HG03135 (cell line): Measurements from ENCODE around the gene RPS19.

Source experiments
- ATAC-seq: cut with Tn5 transposase; IDR thresholded peaks from one replicate; pipeline ENCODE4 v1.9.1; 2021; ENCODE audit warnings: mild to moderate bottlenecking, moderate library complexity; ENCODE audit not compliant: unreplicated experiment

Gene RPS19

DNA sequence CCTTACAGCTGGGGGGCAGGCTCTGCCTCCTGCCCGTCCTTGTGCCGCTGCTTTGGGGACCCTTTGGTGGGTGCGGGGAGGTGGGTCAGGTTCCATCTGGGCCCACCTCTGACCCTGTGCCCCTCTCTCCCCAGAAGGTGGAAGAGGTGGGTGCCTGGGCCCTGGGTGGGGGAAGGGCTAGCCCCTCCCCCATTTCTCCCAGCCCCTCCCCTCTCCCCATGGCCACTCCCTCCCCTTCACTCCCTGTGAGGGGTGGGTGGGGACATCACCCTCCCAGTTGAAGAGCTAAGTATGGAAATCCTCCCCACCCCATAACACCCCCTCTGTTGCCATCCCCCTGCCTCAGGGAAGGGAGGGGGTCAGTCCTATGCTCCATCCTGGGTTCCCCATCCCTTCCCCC, 37.1 kb downstream of the RPS19 start:
- ATAC-seq: no peak

DNA sequence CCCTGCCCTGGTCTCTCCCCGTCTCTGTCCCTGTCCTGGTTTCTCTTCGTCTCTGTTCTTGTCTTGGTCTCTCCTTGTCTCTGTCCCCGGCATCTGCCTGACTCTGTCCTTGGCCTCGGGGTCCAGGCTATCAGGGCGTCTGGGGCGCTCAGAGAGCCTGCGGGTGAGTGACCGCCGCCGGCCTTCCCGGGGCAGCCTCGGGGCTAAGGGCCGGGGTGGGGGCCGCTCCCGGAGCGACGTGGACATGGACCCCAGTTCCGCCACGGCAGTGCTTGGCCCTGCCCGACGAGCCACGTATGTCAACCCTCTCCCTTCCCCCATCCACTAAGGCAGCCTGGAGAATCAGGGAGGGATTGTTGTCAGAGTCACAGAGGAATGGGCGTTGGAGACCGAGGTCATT, 37.8 kb downstream of the RPS19 start:
- no peak for ATAC-seq

GRCh38 chr19:41898235-41898634, 38.2 kb downstream of the RPS19 start:
- no peak for ATAC-seq

DNA sequence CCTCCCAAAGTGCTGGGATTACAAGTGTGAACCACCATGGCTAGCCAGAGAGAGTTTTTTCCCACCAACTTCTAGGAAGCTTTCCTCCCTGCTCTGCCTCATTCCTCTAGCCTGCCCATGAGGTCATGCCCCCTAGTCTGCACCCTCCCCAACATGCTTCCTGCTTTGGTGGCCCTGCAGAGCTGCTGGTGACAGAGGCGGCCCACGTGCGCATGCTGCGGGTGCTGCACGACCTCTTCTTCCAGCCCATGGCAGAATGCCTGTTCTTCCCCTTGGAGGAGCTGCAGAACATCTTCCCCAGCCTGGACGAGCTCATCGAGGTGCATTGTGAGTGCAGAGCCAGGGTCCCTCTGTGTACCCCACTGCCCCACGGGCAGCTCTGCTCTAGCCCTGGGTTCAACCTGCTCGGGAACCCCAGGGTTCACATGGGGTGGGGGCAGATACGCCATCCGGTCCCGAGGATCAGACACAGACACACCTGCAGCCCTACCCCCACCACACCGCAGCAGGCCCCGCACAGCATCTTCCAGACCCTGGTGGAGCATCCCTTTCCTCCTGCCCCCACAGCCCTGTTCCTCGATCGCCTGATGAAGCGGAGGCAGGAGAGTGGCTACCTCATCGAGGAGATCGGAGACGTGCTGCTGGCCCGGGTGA, 41.8 kb downstream of the RPS19 start:
- ATAC-seq: no peak

DNA sequence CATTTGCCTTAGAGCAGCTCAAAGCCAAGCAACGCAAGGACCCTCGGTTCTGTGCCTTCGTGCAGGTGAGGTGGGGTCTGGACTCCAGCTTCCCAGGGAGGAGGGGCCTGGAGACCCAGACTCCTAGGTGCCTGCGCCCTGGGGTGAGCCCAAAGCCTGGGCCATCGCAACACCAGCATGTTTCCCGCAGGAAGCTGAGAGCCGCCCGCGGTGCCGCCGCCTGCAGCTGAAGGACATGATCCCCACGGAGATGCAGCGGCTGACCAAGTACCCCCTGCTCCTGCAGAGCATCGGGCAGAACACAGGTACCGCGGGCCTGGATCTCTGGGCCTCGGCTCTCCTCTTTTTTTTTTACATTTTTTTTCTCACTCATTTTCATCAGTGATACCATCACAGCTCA, 42.5 kb downstream of the RPS19 start:
- ATAC-seq: no peak

DNA sequence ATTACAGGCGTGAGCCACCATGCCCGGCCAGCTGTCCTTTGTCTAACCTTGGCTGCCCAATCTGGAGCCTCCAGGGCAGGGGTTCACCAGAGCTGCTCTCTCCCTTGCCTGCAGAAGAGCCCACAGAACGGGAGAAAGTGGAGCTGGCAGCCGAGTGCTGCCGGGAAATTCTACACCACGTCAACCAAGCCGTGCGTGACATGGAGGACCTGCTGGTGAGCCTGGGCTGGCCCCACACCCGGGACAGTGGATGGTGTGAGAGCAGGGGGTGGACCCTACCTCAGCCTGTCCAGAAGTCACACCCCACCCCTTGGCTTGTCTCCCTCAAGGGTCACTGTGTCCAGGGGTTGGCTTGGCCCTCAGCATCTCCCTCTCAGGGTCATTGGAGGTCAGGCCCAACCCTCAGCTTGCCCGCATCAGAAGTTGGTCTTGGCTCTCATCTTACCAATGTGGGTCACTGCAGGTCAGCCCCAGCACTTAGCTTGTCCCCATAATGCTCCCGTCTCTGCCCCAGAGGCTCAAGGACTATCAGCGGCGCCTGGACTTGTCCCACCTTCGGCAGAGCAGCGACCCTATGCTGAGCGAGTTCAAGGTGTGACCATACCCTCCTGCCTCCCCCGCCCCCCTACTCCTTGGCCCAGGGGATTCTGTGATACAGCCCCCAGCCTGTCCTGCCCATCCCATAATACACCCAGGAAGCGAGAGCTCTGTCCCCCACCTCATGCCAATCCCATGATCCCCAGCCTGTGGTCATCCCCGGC, 43.3 kb downstream of the RPS19 start:
- ATAC-seq: no peak

- ATAC-seq: no peak
Measured at GRCh38 chr19:41904118-41904870, 44.2 kb downstream of the RPS19 start.

DNA sequence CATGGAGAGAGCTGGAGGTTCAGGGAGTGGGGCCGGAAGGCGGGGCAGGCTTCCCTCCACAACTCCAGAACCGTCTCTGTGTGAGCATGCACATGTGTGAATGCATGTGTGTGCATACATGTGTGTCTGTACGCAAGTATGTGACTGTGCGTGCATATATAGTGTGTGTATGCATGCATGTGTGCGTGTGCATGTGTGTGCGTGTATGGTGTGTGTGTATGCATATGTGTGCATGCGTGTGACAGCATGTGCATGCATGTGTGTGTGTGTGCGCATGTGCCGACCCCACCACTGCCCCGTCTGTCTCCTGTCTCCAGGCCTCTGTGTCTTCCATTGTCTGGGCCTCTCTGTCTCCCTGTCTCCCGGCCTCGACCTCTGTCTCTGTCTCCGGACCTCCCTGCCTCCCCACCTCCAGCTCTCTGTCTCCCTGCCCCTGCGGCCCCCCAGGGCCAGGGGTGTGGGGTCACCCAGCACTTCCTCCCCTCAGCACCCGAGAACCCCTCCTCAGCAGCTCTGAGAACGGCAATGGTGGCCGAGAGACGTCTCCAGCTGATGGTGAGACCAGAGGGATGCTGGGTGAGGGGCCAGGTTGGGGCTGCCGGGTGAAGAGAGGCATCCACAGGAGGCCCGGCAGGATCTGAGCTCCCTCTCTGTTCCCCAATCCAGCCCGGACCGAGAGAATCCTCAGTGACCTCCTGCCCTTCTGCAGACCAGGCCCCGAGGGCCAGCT, 45.4 kb downstream of the RPS19 start:
- ATAC-seq: no peak

GRCh38 chr19:41906271-41906670, 46.2 kb downstream of the RPS19 start:
- ATAC-seq: no peak

GRCh38 chr19:41906916-41907680, 47.0 kb downstream of the RPS19 start:
- ATAC-seq: no peak

DNA sequence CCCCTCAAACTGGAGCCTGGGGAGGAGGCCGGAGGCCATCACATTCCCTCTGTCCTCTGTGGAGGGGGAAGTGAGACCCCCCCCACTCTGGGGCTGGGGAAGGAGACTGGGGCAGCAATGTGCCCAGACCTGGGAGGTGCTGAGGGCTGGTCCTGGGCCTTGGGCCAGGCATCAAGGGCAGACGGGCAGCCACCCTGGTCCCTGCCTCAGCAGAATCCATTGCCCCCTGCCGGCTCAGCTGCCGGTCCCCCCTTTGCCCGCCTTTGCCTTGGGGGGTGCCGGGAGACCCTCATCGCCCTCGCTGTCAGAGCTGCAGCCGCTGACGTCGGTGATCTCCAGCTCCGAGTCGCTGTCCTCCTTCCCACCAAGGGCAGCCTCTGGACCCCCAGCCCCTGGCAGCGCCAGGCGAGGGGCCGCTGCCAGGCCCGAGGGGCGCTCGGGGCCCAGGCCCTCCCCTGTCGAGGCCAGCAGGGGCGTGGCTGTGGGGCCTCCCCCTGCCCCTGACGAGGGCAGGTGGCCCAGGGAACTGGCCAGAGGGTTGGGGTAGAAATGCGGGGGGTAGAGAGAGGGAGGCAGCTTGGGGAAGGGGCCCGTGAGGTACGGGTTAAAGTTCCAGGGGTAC, 48.0 kb downstream of the RPS19 start:
- no peak for ATAC-seq

DNA sequence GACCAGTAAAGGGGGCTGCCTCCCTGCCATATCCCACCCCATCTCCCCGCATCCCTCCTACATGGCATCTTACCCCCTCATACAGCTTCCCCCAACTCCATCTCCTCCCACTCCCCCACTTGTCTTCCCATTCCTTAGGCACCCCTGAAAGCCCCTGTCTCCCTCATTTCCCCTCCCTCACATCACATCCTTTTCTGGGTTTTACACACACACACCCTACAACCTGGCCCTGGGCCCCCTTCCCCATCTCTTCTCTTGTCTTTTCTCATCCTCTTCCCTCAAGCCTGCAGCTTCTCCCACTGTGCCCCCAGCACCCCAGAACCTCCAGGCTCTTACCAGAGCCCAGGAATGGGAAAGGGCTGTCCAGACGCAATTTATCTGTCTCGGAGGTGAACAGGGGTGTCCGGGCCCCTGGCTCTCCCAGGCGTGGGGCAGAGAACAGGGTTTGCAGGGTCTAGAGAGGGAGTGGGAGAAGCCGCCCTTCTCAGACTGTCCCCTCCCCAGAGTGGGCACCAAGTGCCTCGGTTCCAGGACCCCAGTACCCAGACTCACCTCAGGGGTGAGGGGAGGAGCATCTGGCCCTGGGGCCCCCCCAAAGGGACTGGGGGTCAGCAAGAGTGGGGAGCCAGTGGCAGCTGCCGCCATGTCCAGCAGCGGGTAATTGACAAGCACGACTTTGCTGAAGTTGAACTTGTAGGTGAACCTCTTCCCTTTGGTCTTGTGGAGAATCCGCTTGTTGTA, 48.8 kb downstream of the RPS19 start:
- no peak for ATAC-seq

DNA sequence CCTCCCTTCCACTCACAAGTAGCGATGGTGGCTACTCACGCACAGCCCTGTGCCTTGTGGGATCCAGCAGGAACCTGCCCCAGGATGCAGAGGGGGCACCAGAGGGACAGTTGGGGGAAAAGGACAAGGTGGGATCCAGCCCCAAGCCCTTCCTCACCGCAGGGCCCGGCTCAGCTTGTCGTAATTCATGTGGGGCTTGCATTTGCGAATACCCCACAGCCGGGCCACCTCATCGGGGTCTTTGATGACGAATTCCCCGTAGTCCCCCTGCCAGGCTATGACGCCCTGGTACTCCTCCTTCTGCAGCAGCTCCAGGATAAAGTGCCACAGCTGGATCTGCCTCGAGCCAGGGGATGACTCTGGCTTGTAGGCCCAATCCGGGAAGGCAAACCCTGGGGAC, 49.7 kb downstream of the RPS19 start:
- no peak for ATAC-seq

DNA sequence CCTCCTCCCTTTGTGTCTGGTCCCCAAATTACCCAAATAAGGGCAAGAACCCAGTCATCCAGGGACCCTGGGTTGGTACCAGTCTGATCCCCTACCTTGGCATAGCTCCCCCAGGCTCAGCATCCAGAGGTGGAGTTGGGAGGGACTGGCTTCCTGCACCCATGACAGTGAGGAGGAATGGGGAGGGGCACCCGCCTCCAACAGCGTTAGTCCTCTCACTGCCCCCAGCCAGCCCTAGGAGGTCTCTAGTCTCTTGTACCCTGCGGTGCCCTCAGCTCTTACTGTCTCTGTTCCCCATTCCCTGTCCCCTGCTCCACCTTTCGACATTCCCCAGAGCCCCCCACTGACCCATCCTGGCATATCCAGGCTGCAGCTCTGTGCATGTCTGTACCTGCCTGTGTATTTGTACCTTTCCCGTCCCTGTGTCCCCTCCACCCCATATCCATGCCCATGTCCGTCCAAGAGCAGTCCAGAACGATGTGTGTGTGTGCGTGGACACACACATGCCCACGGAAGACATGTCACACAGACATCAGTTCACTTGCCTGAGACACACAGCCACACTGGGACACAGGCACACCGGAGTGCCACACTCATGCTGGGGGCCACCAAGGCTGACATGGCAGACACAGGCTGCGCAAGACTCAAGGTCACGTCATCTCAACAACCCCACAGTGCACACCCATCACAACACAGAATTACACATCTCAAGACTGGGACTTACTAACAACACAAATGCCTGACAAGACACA, 50.4 kb downstream of the RPS19 start:
- no peak for ATAC-seq

DNA sequence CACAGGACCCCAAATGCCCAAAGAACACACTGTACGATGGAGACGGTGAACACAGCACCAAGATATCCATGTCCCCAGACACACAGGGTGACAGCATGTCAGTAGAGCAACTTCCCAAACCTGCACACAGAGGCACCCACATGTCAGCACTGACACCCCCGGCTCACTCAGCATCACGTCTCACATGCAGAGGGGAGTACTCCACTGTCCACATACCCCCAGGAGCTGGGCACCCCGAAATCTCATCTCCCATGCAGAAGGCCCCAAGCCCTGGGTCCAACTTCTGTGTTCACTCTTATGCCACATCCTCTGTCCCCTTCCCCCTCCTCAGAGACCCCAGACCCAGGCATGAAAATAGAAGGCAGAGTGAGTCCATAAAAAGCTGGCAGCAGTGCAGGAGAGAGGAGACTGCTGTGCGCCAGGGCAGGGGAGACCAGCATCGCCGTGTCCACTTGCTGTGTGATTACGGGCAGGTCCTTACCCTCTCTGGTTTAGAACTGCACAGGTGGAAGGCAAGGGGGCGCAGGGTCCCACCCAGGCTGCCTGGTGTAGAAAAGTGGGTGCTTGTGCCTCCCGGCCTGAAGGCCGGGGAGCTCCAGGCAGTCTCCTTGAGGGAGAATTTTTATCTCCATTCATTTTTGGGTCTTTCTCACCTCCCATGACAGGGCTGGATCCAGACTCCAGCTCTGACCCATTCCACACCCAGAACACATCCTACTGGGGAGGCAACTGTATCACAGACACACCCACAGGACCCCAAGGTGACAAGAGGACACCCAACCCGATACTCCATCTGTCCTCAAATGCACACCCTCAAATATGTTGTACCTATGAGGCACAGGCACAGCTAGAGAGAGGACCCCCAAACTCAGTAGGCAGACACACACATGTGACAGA, 51.2 kb downstream of the RPS19 start:
- no peak for ATAC-seq

GRCh38 chr19:41911889-41912731, 52.1 kb downstream of the RPS19 start:
- ATAC-seq: no peak
